SK-N-SH (cell line): Measurements from ENCODE around the gene LGALS3BP. TPM values are rescaled to one million over a fixed set of nuclear protein-coding genes. Genes with fewer than 3 reads are reported as not detected.

ENCODE experiments used
- CTCF ChIA-PET: fragments of 300-600, 350-600 bp; formaldehyde crosslinking; extraction: SDS; loops from one replicate; lab custom pipeline; 2021; lab: Yijun Ruan, JAX
- POLR2A ChIA-PET: fragments of 350-600 bp; sonication (Branson Sonifier 250); formaldehyde crosslinking; extraction: SDS; loops from one replicate; lab custom pipeline; 2020; ENCODE audit warnings: antibody characterized with exemption, inconsistent platforms; lab: Yijun Ruan, JAX
- DNase-seq: peaks from one replicate; pipeline ENCODE4 v3.0.0; 2012
- H2AFZ ChIP-seq: fragments of 200-600 bp; sonication (generic); 2 replicates; pipeline ENCODE4 v1.8.1; 2016; ENCODE audit warnings: antibody characterized with exemption, mild to moderate bottlenecking, low read depth
- H3F3A ChIP-seq: fragments of 200-600 bp; sonication (generic); replicated peaks from 2 replicates; pipeline ENCODE3; 2016; ENCODE audit warnings: antibody characterized with exemption, mild to moderate bottlenecking; ENCODE audit not compliant: insufficient read depth
- H3K27ac ChIP-seq, 2 experiments: fragments of 200-500 bp in 1 of 2; fragments of 200-600 bp in 1 of 2; sonication (Bioruptor generic) in 1 of 2; sonication (generic), shearing (Covaris generic) in 1 of 2; 2 replicates each; pipeline versions ENCODE4 v1.5.1 to v1.6.1; 2014 to 2016; ENCODE audit warnings: low read depth in 2 of 2, inconsistent platforms in 1 of 2, low read length in 1 of 2, mild to moderate bottlenecking in 1 of 2, mixed read lengths in 1 of 2
- H3K27me3 ChIP-seq: fragments of 200-600 bp; sonication (generic), shearing (Covaris generic); 2 replicates; pipeline ENCODE4 v1.6.1; 2016; ENCODE audit warnings: mixed run types; ENCODE audit not compliant: insufficient read depth
- H3K36me3 ChIP-seq, 2 experiments: fragments of 200-500 bp in 1 of 2; fragments of 200-600 bp in 1 of 2; sonication (Bioruptor generic) in 1 of 2; sonication (generic) in 1 of 2; replicated peaks in 1 of 2; 2 replicates each; pipeline versions ENCODE3 to v1.5.1; 2014 to 2016; ENCODE audit warnings: low read length in 1 of 2, mild to moderate bottlenecking in 1 of 2; ENCODE audit not compliant: insufficient read depth in 2 of 2, control insufficient read depth in 1 of 2
- H3K4me1 ChIP-seq, 2 experiments: fragments of 200-500 bp in 1 of 2; fragments of 200-600 bp in 1 of 2; sonication (Bioruptor generic) in 1 of 2; sonication (generic), shearing (Covaris generic) in 1 of 2; 2 replicates each; pipeline versions ENCODE4 v1.5.1 to v1.6.1; 2014 to 2016; ENCODE audit warnings: low read depth in 1 of 2, low read length in 1 of 2, mixed run types in 1 of 2; ENCODE audit not compliant: insufficient read depth in 2 of 2, control insufficient read depth in 1 of 2
- H3K4me2 ChIP-seq: fragments of 200-600 bp; sonication (generic), shearing (Covaris generic); 2 replicates; pipeline ENCODE4 v1.6.1; 2017; ENCODE audit warnings: mixed run types
- H3K4me3 ChIP-seq, 2 experiments: fragments of 200-500 bp in 1 of 2; fragments of 200-600 bp in 1 of 2; sonication (Bioruptor generic) in 1 of 2; sonication (generic), shearing (Covaris generic) in 1 of 2; 2 replicates each; pipeline versions ENCODE4 v1.5.1 to v1.8.1; 2014 to 2016; ENCODE audit warnings: low read depth in 2 of 2, inconsistent platforms in 1 of 2, low read length in 1 of 2, mild to moderate bottlenecking in 1 of 2, mixed read lengths in 1 of 2, moderate library complexity in 1 of 2
- H3K79me2 ChIP-seq: fragments of 200-600 bp; sonication (generic); 2 replicates; pipeline ENCODE4 v1.8.1; 2017; ENCODE audit warnings: mild to moderate bottlenecking; ENCODE audit not compliant: insufficient read depth
- H3K9ac ChIP-seq: fragments of 200-600 bp; sonication (generic); 2 replicates; pipeline ENCODE4 v1.6.1; 2017; ENCODE audit warnings: mixed run types
- H3K9me2 ChIP-seq: fragments of 200-600 bp; sonication (generic); 2 replicates; pipeline ENCODE4 v1.6.1; 2017; ENCODE audit warnings: mixed run types
- H3K9me3 ChIP-seq: fragments of 200-600 bp; sonication (generic); 2 replicates; pipeline ENCODE4 v1.6.1; 2017; ENCODE audit warnings: mixed run types, mild to moderate bottlenecking, moderate library complexity
- H4K20me1 ChIP-seq: fragments of 200-600 bp; sonication (generic); 2 replicates; pipeline ENCODE4 v1.6.1; 2017; ENCODE audit warnings: mild to moderate bottlenecking, mixed run types; ENCODE audit not compliant: insufficient read depth
- CTCF ChIP-seq: fragments of 200-600 bp; sonication (generic); IDR thresholded peaks from 2 replicates; pipeline ENCODE4 v1.6.1; 2017; ENCODE audit warnings: antibody characterized with exemption, mild to moderate bottlenecking, moderate library complexity
- ELF1 ChIP-seq: IDR thresholded peaks from 2 replicates; pipeline ENCODE4 v1.4.0; 2012
- EP300 ChIP-seq, 2 experiments: IDR thresholded peaks; 2 replicates each; pipeline versions ENCODE4 v1.4.0 to v1.6.1; 2012; ENCODE audit warnings: borderline replicate concordance in 1 of 2, low read depth in 1 of 2, low read length in 1 of 2
- EZH2phosphoT487 ChIP-seq: fragments of 200-600 bp; sonication (generic); IDR thresholded peaks from 2 replicates; pipeline ENCODE4 v1.6.1; 2017; ENCODE audit warnings: low read depth, mixed run types, mild to moderate bottlenecking, antibody characterized with exemption, moderate library complexity, borderline replicate concordance
- FOXM1 ChIP-seq: IDR thresholded peaks from 2 replicates; pipeline ENCODE4 v1.4.0; 2012; ENCODE audit warnings: low read depth, mild to moderate bottlenecking
- GABPA ChIP-seq: IDR thresholded peaks from 2 replicates; pipeline ENCODE4 v1.4.0; 2012; ENCODE audit warnings: low read depth, mild to moderate bottlenecking
- JUND ChIP-seq: IDR thresholded peaks from 2 replicates; pipeline ENCODE4 v1.4.0; 2012
- MEF2A ChIP-seq: IDR thresholded peaks from 2 replicates; pipeline ENCODE4 v1.4.0; 2012; ENCODE audit warnings: low read depth, borderline replicate concordance
- MXI1 ChIP-seq: IDR thresholded peaks from 2 replicates; pipeline ENCODE4 v1.6.1; 2012; ENCODE audit warnings: mild to moderate bottlenecking, low read depth, low read length, improper control_type of control experiment
- NFIC ChIP-seq: IDR thresholded peaks from 2 replicates; pipeline ENCODE4 v1.4.0; 2012; ENCODE audit warnings: borderline replicate concordance
- POLR2AphosphoS5 ChIP-seq: IDR thresholded peaks from 2 replicates; pipeline ENCODE4 v1.6.1; 2012; ENCODE audit warnings: low read depth, low read length
- RAD21 ChIP-seq: IDR thresholded peaks from 2 replicates; pipeline ENCODE4 v1.6.1; 2012; ENCODE audit warnings: mild to moderate bottlenecking, low read length
- RFX5 ChIP-seq: IDR thresholded peaks from 2 replicates; pipeline ENCODE4 v1.6.1; 2012; ENCODE audit warnings: mild to moderate bottlenecking, improper control_type of control experiment, low read length
- RXRA ChIP-seq: IDR thresholded peaks from 2 replicates; pipeline ENCODE4 v1.4.0; 2012; ENCODE audit warnings: low read depth, mild to moderate bottlenecking, borderline replicate concordance
- SIN3A ChIP-seq: IDR thresholded peaks from 2 replicates; pipeline ENCODE4 v1.6.1; 2012; ENCODE audit warnings: low read depth, mild to moderate bottlenecking, low read length, moderate library complexity, borderline replicate concordance
- TEAD4 ChIP-seq: IDR thresholded peaks from 2 replicates; pipeline ENCODE4 v1.4.0; 2012; ENCODE audit warnings: mild to moderate bottlenecking, borderline replicate concordance; ENCODE audit not compliant: insufficient read depth
- USF2 ChIP-seq: fragments of 150-350 bp; IDR thresholded peaks from 2 replicates; pipeline ENCODE4 v1.6.1; 2017; ENCODE audit warnings: antibody characterized with exemption, low read length, low read depth, borderline replicate concordance
- ZBTB33 ChIP-seq: IDR thresholded peaks from 2 replicates; pipeline ENCODE4 v1.4.0; 2012; ENCODE audit warnings: low read depth, borderline replicate concordance
- WGBS: methylation state at CpG from one replicate; pipeline ENCODE4 v1.1.6; 2017; ENCODE audit warnings: low lambda C conversion rate; 5-methylcytosine and 5-hydroxymethylcytosine counted together
- polyA plus RNA-seq, 3 experiments: library from polyadenylated mRNA; depleted of rRNA; stranded (reverse); fragments of >200 nt; gene quantifications; 2 replicates each; pipeline ENCODE4 v1.2.3, GENCODE V29; 2012
- TF ChIP-seq, protein P1 (sequence below): IDR thresholded peaks from 2 replicates; pipeline ENCODE4 v1.6.1; 2012; ENCODE audit warnings: mild to moderate bottlenecking, low read depth, low read length, moderate library complexity

Gene LGALS3BP
- polyA plus RNA-seq, 1 of the 3 experiments (the other 2 are of a cell fraction): 579 TPM

- TF ChIP-seq RAD21 (no peak), RFX5 (no peak), FOXM1 (no peak), TEAD4 (no peak), NFIC (no peak), RXRA (no peak), EP300 (IDR thresholded peaks at IDR 0.05; ENCODE audit: borderline replicate concordance in 1 of 2, low read depth in 1 of 2, low read length in 1 of 2) (no peak), MXI1 (no peak), USF2 (no peak), MEF2A (no peak), JUND (no peak), POLR2AphosphoS5 (no peak), EZH2phosphoT487 (no peak), SIN3A (no peak), ELF1 (no peak), CTCF (no peak), GABPA (no peak), ZBTB33 (no peak)
- TF ChIP-seq, protein P1, sequence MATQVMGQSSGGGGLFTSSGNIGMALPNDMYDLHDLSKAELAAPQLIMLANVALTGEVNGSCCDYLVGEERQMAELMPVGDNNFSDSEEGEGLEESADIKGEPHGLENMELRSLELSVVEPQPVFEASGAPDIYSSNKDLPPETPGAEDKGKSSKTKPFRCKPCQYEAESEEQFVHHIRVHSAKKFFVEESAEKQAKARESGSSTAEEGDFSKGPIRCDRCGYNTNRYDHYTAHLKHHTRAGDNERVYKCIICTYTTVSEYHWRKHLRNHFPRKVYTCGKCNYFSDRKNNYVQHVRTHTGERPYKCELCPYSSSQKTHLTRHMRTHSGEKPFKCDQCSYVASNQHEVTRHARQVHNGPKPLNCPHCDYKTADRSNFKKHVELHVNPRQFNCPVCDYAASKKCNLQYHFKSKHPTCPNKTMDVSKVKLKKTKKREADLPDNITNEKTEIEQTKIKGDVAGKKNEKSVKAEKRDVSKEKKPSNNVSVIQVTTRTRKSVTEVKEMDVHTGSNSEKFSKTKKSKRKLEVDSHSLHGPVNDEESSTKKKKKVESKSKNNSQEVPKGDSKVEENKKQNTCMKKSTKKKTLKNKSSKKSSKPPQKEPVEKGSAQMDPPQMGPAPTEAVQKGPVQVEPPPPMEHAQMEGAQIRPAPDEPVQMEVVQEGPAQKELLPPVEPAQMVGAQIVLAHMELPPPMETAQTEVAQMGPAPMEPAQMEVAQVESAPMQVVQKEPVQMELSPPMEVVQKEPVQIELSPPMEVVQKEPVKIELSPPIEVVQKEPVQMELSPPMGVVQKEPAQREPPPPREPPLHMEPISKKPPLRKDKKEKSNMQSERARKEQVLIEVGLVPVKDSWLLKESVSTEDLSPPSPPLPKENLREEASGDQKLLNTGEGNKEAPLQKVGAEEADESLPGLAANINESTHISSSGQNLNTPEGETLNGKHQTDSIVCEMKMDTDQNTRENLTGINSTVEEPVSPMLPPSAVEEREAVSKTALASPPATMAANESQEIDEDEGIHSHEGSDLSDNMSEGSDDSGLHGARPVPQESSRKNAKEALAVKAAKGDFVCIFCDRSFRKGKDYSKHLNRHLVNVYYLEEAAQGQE: no peak
- WGBS: 90% methylated on average over 21 of the region's 22 CpGs
Observed at GRCh38 chr17:78993981-78994671, 14.4 kb upstream of the LGALS3BP start.

More at GRCh38 chr17:78993981-78994671, 14.4 kb upstream of the LGALS3BP start:
- peaks cover 41% of the 10 kb centered on the region for H3K79me2 ChIP-seq
- peak; percentile 38 for DNase-seq
- ChIA-PET POLR2A (no interaction called here), CTCF (interaction anchor here (0.6 to 11.1 kb wide), 30 partner anchors 9 to 394 kb away, joined by 3 to 133 read pairs (median 4); partner anchors contain the start of gene LGALS3BP)
- no peaks in the 10 kb centered on the region for H3K27me3 ChIP-seq
- peaks cover 9% of the 10 kb centered on the region for H3F3A ChIP-seq
- no peak overlapping the region for H3K4me2 ChIP-seq
- H3K27ac ChIP-seq: no peak overlapping the region
- H3K4me3 ChIP-seq: no peak overlapping the region
- peaks cover 0 to 17% of the 10 kb centered on the region in 2 experiments; a peak in 1 of 4 replicates for H3K4me1 ChIP-seq
- H3K9ac ChIP-seq: no peak overlapping the region
- H4K20me1 ChIP-seq: peaks cover 38% of the 10 kb centered on the region
- H3K36me3 ChIP-seq: peaks cover 51 to 79% of the 10 kb centered on the region in 2 experiments
- no peaks in the 10 kb centered on the region for H3K9me3 ChIP-seq
- H2AFZ ChIP-seq: no peak overlapping the region
- no peaks in the 10 kb centered on the region for H3K9me2 ChIP-seq
